GOT3 (cell line): Measurements from ENCODE around the gene DIPK1C.

Experiments
- DNase-seq: peaks from one replicate; lab custom pipeline; 2025; ENCODE audit warnings: mixed read lengths; lab: John Stamatoyannopoulos, UW

Gene DIPK1C

GRCh38 chr18:74388227-74388626 is 68.9 kb downstream of the DIPK1C start:
- no peak for DNase-seq

GRCh38 chr18:74387383-74387782 is 69.7 kb downstream of the DIPK1C start:
- DNase-seq = no peak
